Natural killer cell (primary cell): ENCODE results near the gene SOX6. TPM values are rescaled to one million over a fixed set of nuclear protein-coding genes. Genes with fewer than 3 reads are reported as not detected.

Experiments used
- ATAC-seq, 3 donors: fragments of 150-1000 bp in 2 of 3; fragments of 200-7000 bp in 1 of 3; cut with Tn5 transposase; 1 replicate in 1 of 3; 2 replicates in 2 of 3; pipeline ENCODE4 v1.10.0; 2021; ENCODE audit warnings: mild to moderate bottlenecking in 2 of 3, moderate library complexity in 2 of 3
- DNase-seq, 2 donors: peaks; one replicate each; pipeline versions ENCODE4 v3.0.0 to v3.0.0-alpha.2; 2013 to 2021; ENCODE audit warnings: mixed read lengths in 1 of 2
- H3K27ac ChIP-seq: one replicate; pipeline ENCODE4 v1.5.1; 2013; ENCODE audit warnings: mild to moderate bottlenecking, low read length
- H3K27me3 ChIP-seq: one replicate; pipeline ENCODE4 v1.6.1; 2013; ENCODE audit warnings: low read length; ENCODE audit not compliant: control insufficient read depth, insufficient read depth
- H3K36me3 ChIP-seq: one replicate; pipeline ENCODE4 v1.6.1; 2013; ENCODE audit warnings: low read length; ENCODE audit not compliant: control insufficient read depth, insufficient read depth
- H3K4me1 ChIP-seq: one replicate; pipeline ENCODE4 v1.6.1; 2013; ENCODE audit warnings: low read length; ENCODE audit not compliant: control insufficient read depth, insufficient read depth
- H3K4me3 ChIP-seq: one replicate; pipeline ENCODE4 v1.5.1; 2013; ENCODE audit warnings: low read length
- H3K9me3 ChIP-seq: one replicate; pipeline ENCODE4 v1.6.1; 2013; ENCODE audit warnings: low read length; ENCODE audit not compliant: control insufficient read depth, insufficient read depth
- H3K27ac Mint-ChIP-seq, 2 donors: one replicate each; pipeline ENCODE4 v1.8.0; 2022; ENCODE audit warnings: mild to moderate bottlenecking in 2 of 2, mixed read lengths in 2 of 2, moderate library complexity in 1 of 2
- H3K27me3 Mint-ChIP-seq, 2 donors: one replicate each; pipeline ENCODE4 v1.8.0; 2022; ENCODE audit warnings: low read depth in 2 of 2, mixed read lengths in 2 of 2
- H3K36me3 Mint-ChIP-seq: one replicate; pipeline ENCODE4 v1.8.0; 2022; ENCODE audit warnings: mixed read lengths
- H3K4me1 Mint-ChIP-seq, 2 donors: one replicate each; pipeline ENCODE4 v1.8.0; 2022; ENCODE audit warnings: mixed read lengths in 2 of 2
- H3K4me3 Mint-ChIP-seq: one replicate; pipeline ENCODE4 v1.8.0; 2022; ENCODE audit warnings: mild to moderate bottlenecking, moderate library complexity, mixed read lengths
- H3K9me3 Mint-ChIP-seq, 2 donors: one replicate each; pipeline ENCODE4 v1.8.0; 2022; ENCODE audit warnings: mixed read lengths in 2 of 2
- CTCF ChIP-seq: fragments of 200-600 bp; IDR thresholded peaks from one replicate; pipeline ENCODE4 v1.8.0; 2022; ENCODE audit warnings: antibody characterized with exemption
- WGBS: methylation state at CpG from one replicate; pipeline ENCODE4 v1.1.7; 2013; ENCODE audit warnings: missing lambda C conversion rate; ENCODE audit not compliant: insufficient coverage; 5-methylcytosine and 5-hydroxymethylcytosine counted together
- intact Hi-C: fragments of 100-400 bp; cut with micrococcal nuclease; formaldehyde crosslinking; loops from one replicate; pipeline ENCODE4 v1.14.2; 2022
- total RNA-seq, 4 donors: library from RNA; stranded (reverse); fragments of 120-200 nt in 1 of 4; gene quantifications; one replicate each; pipeline versions ENCODE4 v1.2.3 to v1.2.4, GENCODE V29; 2013 to 2022

Gene SOX6
- total RNA-seq, 3 donors from 2014 or later (not counting 1 experiment from before 2014, with no cell fraction given) = 0.27 TPM; not detected in 2

- Histone ChIP-seq H3K9me3 (no peaks in the 10 kb centered on the region), H3K27ac (no peak overlapping the region), H3K27me3 (no peaks in the 10 kb centered on the region), H3K36me3 (no peaks in the 10 kb centered on the region), H3K4me3 (no peak overlapping the region), H3K4me1 (no peaks in the 10 kb centered on the region)
- DNase-seq = no peak
- TF ChIP-seq CTCF = no peak
- Mint-ChIP-seq H3K9me3 (peaks cover 0 to 3% of the 10 kb centered on the region in 2 donors), H3K36me3 (no peaks in the 10 kb centered on the region), H3K27ac (no peak overlapping the region), H3K4me3 (no peak overlapping the region), H3K27me3 (peaks cover 0 to 3% of the 10 kb centered on the region in 2 donors), H3K4me1 (no peaks in the 10 kb centered on the region)
- 93% methylated on average over 4 of the region's 5 CpGs for WGBS
- no peak for ATAC-seq
- intact Hi-C loops = no loop called here
These were observed 369.3 kb downstream of the SOX6 start for GRCh38 chr11:15987046-15987445.

- Mint-ChIP-seq H3K4me3 (no peak overlapping the region), H3K27me3 (no peaks in the 10 kb centered on the region), H3K27ac (no peak overlapping the region), H3K36me3 (no peaks in the 10 kb centered on the region), H3K4me1 (no peaks in the 10 kb centered on the region), H3K9me3 (no peaks in the 10 kb centered on the region)
- no peak overlapping the region for H3K27ac ChIP-seq
- H3K9me3 ChIP-seq = no peaks in the 10 kb centered on the region
- DNase-seq = no peak
- H3K4me3 ChIP-seq = no peak overlapping the region
- intact Hi-C loops = no loop called here
- no peaks in the 10 kb centered on the region for H3K27me3 ChIP-seq
- H3K4me1 ChIP-seq = no peaks in the 10 kb centered on the region
- no peak for TF ChIP-seq CTCF
- H3K36me3 ChIP-seq = no peaks in the 10 kb centered on the region
- no peak for ATAC-seq
These were observed 370.5 kb downstream of the SOX6 start for GRCh38 chr11:15985860-15986139.

GRCh38 chr11:15985127-15985859 lies 371.1 kb downstream of the SOX6 start:
- Mint-ChIP-seq H3K36me3 (no peaks in the 10 kb centered on the region), H3K27ac (no peak overlapping the region), H3K9me3 (no peaks in the 10 kb centered on the region), H3K4me1 (no peaks in the 10 kb centered on the region), H3K4me3 (no peak overlapping the region), H3K27me3 (no peaks in the 10 kb centered on the region)
- intact Hi-C loops = no loop called here
- no peak overlapping the region for H3K27ac ChIP-seq
- no peaks in the 10 kb centered on the region for H3K36me3 ChIP-seq
- H3K4me1 ChIP-seq = no peaks in the 10 kb centered on the region
- H3K4me3 ChIP-seq = no peak overlapping the region
- WGBS = 17% methylated on average over 1 of the region's 1 CpG
- H3K9me3 ChIP-seq = no peaks in the 10 kb centered on the region
- no peaks in the 10 kb centered on the region for H3K27me3 ChIP-seq
- DNase-seq (no peak), ATAC-seq (no peak)
- no peak for TF ChIP-seq CTCF

- no peaks in the 10 kb centered on the region for H3K4me1 ChIP-seq
- H3K4me3 ChIP-seq = no peak overlapping the region
- H3K9me3 Mint-ChIP-seq = no peaks in the 10 kb centered on the region
- no peaks in the 10 kb centered on the region for H3K27me3 ChIP-seq
- WGBS = no CpG with 5 or more reads among the region's 1 CpG
- no peak for TF ChIP-seq CTCF
- no peak overlapping the region for H3K27ac Mint-ChIP-seq
- H3K9me3 ChIP-seq = no peaks in the 10 kb centered on the region
- no peak for ATAC-seq
- no peak overlapping the region for H3K4me3 Mint-ChIP-seq
- H3K27me3 Mint-ChIP-seq = no peaks in the 10 kb centered on the region
- intact Hi-C loops = no loop called here
- H3K36me3 ChIP-seq = no peaks in the 10 kb centered on the region
- no peaks in the 10 kb centered on the region for H3K4me1 Mint-ChIP-seq
- DNase-seq = no peak
- no peaks in the 10 kb centered on the region for H3K36me3 Mint-ChIP-seq
- no peak overlapping the region for H3K27ac ChIP-seq
These were observed 375.1 kb downstream of the SOX6 start for GRCh38 chr11:15981292-15981691.
